Amniotic epithelial cell (primary cell): ENCODE measurements around the gene OVOL1.
"Not testable (repeated sequence)": the region's sequence is repeated elsewhere in the genome, so short reads cannot be mapped to it uniquely, and the experiment has no call there.

ENCODE experiments used
- DNase-seq: peaks from one replicate; pipeline ENCODE4 v3.0.0-alpha.2; 2010; ENCODE audit warnings: low read depth

The OVOL1 gene

GRCh38 chr11:65786786-65787636 lies at the start of gene OVOL1:
TSS of gene OVOL1 (plus strand) at chr11:65787063. CDS start at chr11:65787374, 311 bp downstream.
- no peak for DNase-seq

GRCh38 chr11:65739022-65739421 lies 47.8 kb upstream of the OVOL1 start:
- DNase-seq: no peak

GRCh38 chr11:65741185-65741584 lies 45.7 kb upstream of the OVOL1 start:
- no peak for DNase-seq

GRCh38 chr11:65742353-65742752 lies 44.5 kb upstream of the OVOL1 start:
- no peak for DNase-seq

GRCh38 chr11:65743681-65744025 lies 43.2 kb upstream of the OVOL1 start:
- DNase-seq: no peak

- peak; percentile 47 for DNase-seq
Measured at GRCh38 chr11:65744026-65744698, 42.7 kb upstream of the OVOL1 start.

GRCh38 chr11:65744699-65745042 lies 42.2 kb upstream of the OVOL1 start:
- DNase-seq: no peak

- DNase-seq: no peak
Measured at GRCh38 chr11:65745049-65745448, 41.8 kb upstream of the OVOL1 start.

- DNase-seq: not testable (repeated sequence)
Measured at GRCh38 chr11:65762169-65762568, 24.7 kb upstream of the OVOL1 start.

- not testable (repeated sequence) for DNase-seq
Measured at GRCh38 chr11:65762816-65763215, 24.0 kb upstream of the OVOL1 start.

- DNase-seq: no peak
Measured at GRCh38 chr11:65764434-65764833, 22.4 kb upstream of the OVOL1 start.

- DNase-seq: peak; percentile 90
Measured at GRCh38 chr11:65766535-65766934, 20.3 kb upstream of the OVOL1 start.

- DNase-seq: peak; percentile 63
Measured at GRCh38 chr11:65767406-65767805, 19.5 kb upstream of the OVOL1 start.

- not testable (repeated sequence) for DNase-seq
Measured at GRCh38 chr11:65767806-65768205, 19.1 kb upstream of the OVOL1 start.

- no peak for DNase-seq
Measured at GRCh38 chr11:65770951-65771567, 15.8 kb upstream of the OVOL1 start.

- DNase-seq: no peak
Measured at GRCh38 chr11:65771589-65772112, 15.2 kb upstream of the OVOL1 start.

- no peak for DNase-seq
Measured at GRCh38 chr11:65773784-65774411, 13.0 kb upstream of the OVOL1 start.

- no peak for DNase-seq
Measured at GRCh38 chr11:65774525-65775306, 12.1 kb upstream of the OVOL1 start.

- peak; percentile 92 for DNase-seq
Measured at GRCh38 chr11:65776196-65776595, 10.7 kb upstream of the OVOL1 start.

GRCh38 chr11:65776710-65777141 lies 10.1 kb upstream of the OVOL1 start:
- no peak for DNase-seq

GRCh38 chr11:65777241-65777640 lies 9.6 kb upstream of the OVOL1 start:
- DNase-seq: no peak
